Neural cell (in vitro differentiated cells): ENCODE measurements around the gene TACR2. TPM values are rescaled to one million over a fixed set of nuclear protein-coding genes. Genes with fewer than 3 reads are reported as not detected.

ENCODE experiments used
- H2AFZ ChIP-seq: fragments of 200-600, 300-800 bp; sonication (generic), shearing (Covaris generic); 2 replicates; pipeline ENCODE4 v1.6.0; 2014; ENCODE audit warnings: low read depth, mild to moderate bottlenecking, antibody characterized with exemption, low read length, moderate library complexity
- H3F3A ChIP-seq: fragments of 200-600 bp; shearing (Covaris generic); 2 replicates; pipeline ENCODE4 v1.6.1; 2016; ENCODE audit warnings: mild to moderate bottlenecking, moderate library complexity, mixed read lengths, antibody characterized with exemption, low read length; ENCODE audit not compliant: insufficient read depth, poor library complexity, severe bottlenecking
- H3K27ac ChIP-seq: fragments of 200-600, 300-800 bp; sonication (generic), shearing (Covaris generic); 2 replicates; pipeline ENCODE4 v1.5.1; 2014; ENCODE audit warnings: mild to moderate bottlenecking, low read length, moderate library complexity
- H3K27me3 ChIP-seq: fragments of 300-800, 200-600 bp; sonication (generic), shearing (Covaris generic); 2 replicates; pipeline ENCODE4 v1.6.0; 2014; ENCODE audit warnings: mild to moderate bottlenecking, low read depth, low read length, moderate library complexity; ENCODE audit not compliant: insufficient read depth
- H3K36me3 ChIP-seq: fragments of 300-800, 200-600 bp; sonication (generic), shearing (Covaris generic); 2 replicates; pipeline ENCODE4 v1.5.1; 2014; ENCODE audit warnings: mild to moderate bottlenecking, antibody characterized with exemption, low read length, moderate library complexity; ENCODE audit not compliant: insufficient read depth
- H3K4me2 ChIP-seq: fragments of 300-800, 200-600 bp; sonication (generic), shearing (Covaris generic); 2 replicates; pipeline ENCODE4 v1.6.0; 2014; ENCODE audit warnings: mild to moderate bottlenecking, low read length
- H3K4me3 ChIP-seq: fragments of 300-800, 200-600 bp; sonication (generic), shearing (Covaris generic); 2 replicates; pipeline ENCODE4 v1.5.1; 2014; ENCODE audit warnings: mild to moderate bottlenecking, low read length, moderate library complexity
- H3K79me2 ChIP-seq: fragments of 200-600 bp; shearing (Covaris generic); replicated peaks from 2 replicates; pipeline ENCODE4 v1.6.0; 2014; ENCODE audit warnings: mild to moderate bottlenecking, low read length, moderate library complexity; ENCODE audit not compliant: insufficient read depth
- H3K9ac ChIP-seq: fragments of 300-800, 200-600 bp; sonication (generic), shearing (Covaris generic); 2 replicates; pipeline ENCODE4 v1.6.1; 2016; ENCODE audit warnings: mild to moderate bottlenecking, low read length, mixed read lengths
- H3K9me2 ChIP-seq: fragments of 200-600 bp; shearing (Covaris generic); 2 replicates; pipeline ENCODE4 v1.6.1; 2016; ENCODE audit warnings: mild to moderate bottlenecking, low read length, mixed read lengths; ENCODE audit not compliant: insufficient read depth
- H3K9me3 ChIP-seq: fragments of 200-600, 300-800 bp; sonication (generic), shearing (Covaris generic); 2 replicates; pipeline ENCODE4 v1.6.1; 2016; ENCODE audit warnings: mild to moderate bottlenecking, mixed run types, low read length, moderate library complexity, mixed read lengths
- H4K20me1 ChIP-seq: fragments of 200-600 bp; shearing (Covaris generic); 2 replicates; pipeline ENCODE4 v1.6.1; 2016; ENCODE audit warnings: mild to moderate bottlenecking, mixed run types; ENCODE audit not compliant: insufficient read depth
- EP300 ChIP-seq: fragments of 450-650 bp; conservative IDR thresholded peaks from 2 replicates; pipeline ENCODE4 v1.6.1; 2014; ENCODE audit warnings: antibody characterized with exemption, mild to moderate bottlenecking, moderate library complexity; ENCODE audit not compliant: poor library complexity, severe bottlenecking
- EZH2 ChIP-seq: fragments of 200-600, 300-800 bp; shearing (Covaris generic), sonication (generic); IDR thresholded peaks from 2 replicates; pipeline ENCODE4 v1.6.1; 2014; ENCODE audit warnings: antibody characterized with exemption, low read length, borderline replicate concordance, mild to moderate bottlenecking; ENCODE audit not compliant: insufficient read depth, poor library complexity, severe bottlenecking
- MXI1 ChIP-seq: fragments of 450-650 bp; conservative IDR thresholded peaks from 2 replicates; pipeline ENCODE4 v1.6.1; 2014; ENCODE audit warnings: antibody characterized with exemption, mild to moderate bottlenecking; ENCODE audit not compliant: poor library complexity, severe bottlenecking
- POLR2AphosphoS5 ChIP-seq: IDR thresholded peaks from 2 replicates; pipeline ENCODE4 v1.6.1; 2012
- RAD21 ChIP-seq: fragments of 450-650 bp; conservative IDR thresholded peaks from 2 replicates; pipeline ENCODE4 v1.6.1; 2014; ENCODE audit warnings: antibody characterized with exemption, mild to moderate bottlenecking, moderate library complexity
- SMC3 ChIP-seq: fragments of 450-650 bp; conservative IDR thresholded peaks from 2 replicates; pipeline ENCODE4 v1.6.1; 2014; ENCODE audit warnings: antibody characterized with exemption, mild to moderate bottlenecking, moderate library complexity; ENCODE audit not compliant: poor library complexity
- TAF1 ChIP-seq: IDR thresholded peaks from 2 replicates; pipeline ENCODE4 v1.6.1; 2012; ENCODE audit warnings: low read depth
- polyA plus RNA-seq: library from polyadenylated mRNA; depleted of rRNA; stranded (reverse); fragments of >200 nt; gene quantifications from 2 replicates; pipeline ENCODE4 v1.2.3, GENCODE V29; 2014
- TF ChIP-seq, protein P1 (sequence below): IDR thresholded peaks from 2 replicates; pipeline ENCODE4 v1.6.1; 2012; ENCODE audit warnings: borderline replicate concordance
- TF ChIP-seq, protein P2 (sequence below): fragments of 450-650 bp; IDR thresholded peaks from 2 replicates; pipeline ENCODE4 v1.5.1; 2014; ENCODE audit warnings: antibody characterized with exemption, mild to moderate bottlenecking, moderate library complexity; ENCODE audit not compliant: poor library complexity, severe bottlenecking

TACR2 gene
- polyA plus RNA-seq, 1 donor from 2014 or later, result not detected

DNA sequence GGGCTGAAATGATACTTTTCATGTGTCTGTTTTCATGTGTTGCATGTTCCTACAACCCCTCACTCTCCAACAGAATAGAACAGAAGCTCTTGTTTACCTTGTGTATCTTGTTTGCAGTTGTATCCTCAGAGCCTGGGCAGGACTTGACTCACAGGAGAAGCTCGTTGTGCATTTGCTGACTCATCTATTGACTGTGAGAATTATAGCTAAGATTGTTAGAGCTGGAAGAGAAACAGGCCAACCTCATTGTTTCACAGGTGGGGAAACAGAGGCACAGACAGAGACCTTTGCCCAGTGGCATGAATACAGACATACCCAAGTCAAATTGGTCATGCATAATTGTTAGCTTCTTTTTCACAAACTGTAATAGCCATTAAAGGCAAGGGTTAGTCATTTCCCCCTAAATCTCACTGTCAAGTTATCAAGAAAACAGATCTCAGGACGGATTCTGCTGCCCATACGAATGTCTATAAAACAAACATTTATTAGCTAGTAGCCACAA, 30.0 kb upstream of the TACR2 start:
- Histone ChIP-seq H3K4me2 (no peak overlapping the region), H3K9me2 (no peaks in the 10 kb centered on the region), H3K9ac (no peak overlapping the region), H3K36me3 (no peaks in the 10 kb centered on the region), H4K20me1 (no peaks in the 10 kb centered on the region), H3K27ac (no peak overlapping the region), H3F3A (no peaks in the 10 kb centered on the region), H3K79me2 (no peaks in the 10 kb centered on the region), H3K4me3 (no peak overlapping the region), H2AFZ (no peak overlapping the region), H3K9me3 (no peaks in the 10 kb centered on the region), H3K27me3 (peaks cover 3% of the 10 kb centered on the region)
- TF ChIP-seq RAD21 (no peak), POLR2AphosphoS5 (no peak), SMC3 (no peak), TAF1 (no peak), EP300 (no peak), MXI1 (no peak), EZH2 (no peak)
- TF ChIP-seq, protein P1, sequence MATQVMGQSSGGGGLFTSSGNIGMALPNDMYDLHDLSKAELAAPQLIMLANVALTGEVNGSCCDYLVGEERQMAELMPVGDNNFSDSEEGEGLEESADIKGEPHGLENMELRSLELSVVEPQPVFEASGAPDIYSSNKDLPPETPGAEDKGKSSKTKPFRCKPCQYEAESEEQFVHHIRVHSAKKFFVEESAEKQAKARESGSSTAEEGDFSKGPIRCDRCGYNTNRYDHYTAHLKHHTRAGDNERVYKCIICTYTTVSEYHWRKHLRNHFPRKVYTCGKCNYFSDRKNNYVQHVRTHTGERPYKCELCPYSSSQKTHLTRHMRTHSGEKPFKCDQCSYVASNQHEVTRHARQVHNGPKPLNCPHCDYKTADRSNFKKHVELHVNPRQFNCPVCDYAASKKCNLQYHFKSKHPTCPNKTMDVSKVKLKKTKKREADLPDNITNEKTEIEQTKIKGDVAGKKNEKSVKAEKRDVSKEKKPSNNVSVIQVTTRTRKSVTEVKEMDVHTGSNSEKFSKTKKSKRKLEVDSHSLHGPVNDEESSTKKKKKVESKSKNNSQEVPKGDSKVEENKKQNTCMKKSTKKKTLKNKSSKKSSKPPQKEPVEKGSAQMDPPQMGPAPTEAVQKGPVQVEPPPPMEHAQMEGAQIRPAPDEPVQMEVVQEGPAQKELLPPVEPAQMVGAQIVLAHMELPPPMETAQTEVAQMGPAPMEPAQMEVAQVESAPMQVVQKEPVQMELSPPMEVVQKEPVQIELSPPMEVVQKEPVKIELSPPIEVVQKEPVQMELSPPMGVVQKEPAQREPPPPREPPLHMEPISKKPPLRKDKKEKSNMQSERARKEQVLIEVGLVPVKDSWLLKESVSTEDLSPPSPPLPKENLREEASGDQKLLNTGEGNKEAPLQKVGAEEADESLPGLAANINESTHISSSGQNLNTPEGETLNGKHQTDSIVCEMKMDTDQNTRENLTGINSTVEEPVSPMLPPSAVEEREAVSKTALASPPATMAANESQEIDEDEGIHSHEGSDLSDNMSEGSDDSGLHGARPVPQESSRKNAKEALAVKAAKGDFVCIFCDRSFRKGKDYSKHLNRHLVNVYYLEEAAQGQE, result no peak
- TF ChIP-seq, protein P2, sequence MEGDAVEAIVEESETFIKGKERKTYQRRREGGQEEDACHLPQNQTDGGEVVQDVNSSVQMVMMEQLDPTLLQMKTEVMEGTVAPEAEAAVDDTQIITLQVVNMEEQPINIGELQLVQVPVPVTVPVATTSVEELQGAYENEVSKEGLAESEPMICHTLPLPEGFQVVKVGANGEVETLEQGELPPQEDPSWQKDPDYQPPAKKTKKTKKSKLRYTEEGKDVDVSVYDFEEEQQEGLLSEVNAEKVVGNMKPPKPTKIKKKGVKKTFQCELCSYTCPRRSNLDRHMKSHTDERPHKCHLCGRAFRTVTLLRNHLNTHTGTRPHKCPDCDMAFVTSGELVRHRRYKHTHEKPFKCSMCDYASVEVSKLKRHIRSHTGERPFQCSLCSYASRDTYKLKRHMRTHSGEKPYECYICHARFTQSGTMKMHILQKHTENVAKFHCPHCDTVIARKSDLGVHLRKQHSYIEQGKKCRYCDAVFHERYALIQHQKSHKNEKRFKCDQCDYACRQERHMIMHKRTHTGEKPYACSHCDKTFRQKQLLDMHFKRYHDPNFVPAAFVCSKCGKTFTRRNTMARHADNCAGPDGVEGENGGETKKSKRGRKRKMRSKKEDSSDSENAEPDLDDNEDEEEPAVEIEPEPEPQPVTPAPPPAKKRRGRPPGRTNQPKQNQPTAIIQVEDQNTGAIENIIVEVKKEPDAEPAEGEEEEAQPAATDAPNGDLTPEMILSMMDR, result no peak

DNA sequence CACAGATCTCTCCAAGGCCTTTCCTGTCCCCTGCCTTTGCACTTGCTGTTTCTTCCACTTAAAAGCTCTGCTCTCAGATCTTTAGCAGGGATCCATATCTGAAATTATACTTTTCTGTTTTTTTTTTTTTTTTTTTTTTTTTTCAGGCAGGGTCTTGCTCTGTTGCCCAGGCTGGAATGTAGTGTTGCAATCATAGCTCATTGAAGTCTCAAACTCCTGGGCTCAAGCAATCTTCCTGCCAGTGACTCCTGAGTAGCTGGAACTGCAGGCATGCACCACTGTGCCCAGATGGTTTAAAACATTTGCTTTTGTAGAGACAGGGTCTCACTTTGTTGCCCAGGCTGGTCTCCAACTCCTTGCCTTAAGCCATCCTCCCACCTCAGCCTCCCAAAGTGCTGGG, 29.5 kb upstream of the TACR2 start:
- Histone ChIP-seq H3K4me2 (no peak overlapping the region), H2AFZ (no peak overlapping the region), H4K20me1 (no peaks in the 10 kb centered on the region), H3K4me3 (no peak overlapping the region), H3F3A (no peaks in the 10 kb centered on the region), H3K9me2 (no peaks in the 10 kb centered on the region), H3K9ac (no peak overlapping the region), H3K27me3 (no peaks in the 10 kb centered on the region), H3K9me3 (no peaks in the 10 kb centered on the region), H3K27ac (no peak overlapping the region), H3K36me3 (no peaks in the 10 kb centered on the region), H3K79me2 (no peaks in the 10 kb centered on the region)
- TF ChIP-seq POLR2AphosphoS5, result no peak
- no peak for TF ChIP-seq MXI1
- TF ChIP-seq, protein P1, result no peak
- no peak for TF ChIP-seq EP300
- TF ChIP-seq SMC3, result no peak
